Left ventricle myocardium inferior (tissue), 1 donor: ENCODE measurements around the gene MTCL1. TPM values are rescaled to one million over a fixed set of nuclear protein-coding genes. Genes with fewer than 3 reads are reported as not detected.

Experiments
- DNase-seq: peaks from one replicate; pipeline ENCODE4 v3.0.0-alpha.2; 2020
- H3K27ac ChIP-seq: fragments of 200-600 bp; replicated peaks from 2 replicates; pipeline ENCODE4 v1.8.0; 2021
- H3K27me3 ChIP-seq: fragments of 200-600 bp; 2 replicates; pipeline ENCODE4 v1.8.0; 2021; ENCODE audit warnings: low read depth
- H3K36me3 ChIP-seq: fragments of 200-600 bp; 2 replicates; pipeline ENCODE4 v1.8.0; 2021
- H3K4me1 ChIP-seq: fragments of 200-600 bp; 2 replicates; pipeline ENCODE4 v1.8.0; 2021
- H3K4me3 ChIP-seq: fragments of 200-600 bp; 2 replicates; pipeline ENCODE4 v1.8.0; 2021; ENCODE audit warnings: mild to moderate bottlenecking, moderate library complexity
- H3K9me3 ChIP-seq: fragments of 200-600 bp; replicated peaks from 2 replicates; pipeline ENCODE4 v1.8.0; 2021
- intact Hi-C: fragments of 100-400 bp; cut with micrococcal nuclease; formaldehyde crosslinking; loops from one replicate; pipeline ENCODE4 v1.11.0; 2022
- total RNA-seq: library from RNA; stranded (reverse); fragmentation: NEBNext Ultra II Directional; extraction: Animal tissue kit (Norgen Biotek cat#: 25700); gene quantifications from one replicate; pipeline ENCODE4 v1.2.1, GENCODE V29; 2021
- TF ChIP-seq, protein P1 (sequence below): fragments of 200-600 bp; IDR thresholded peaks from 2 replicates; pipeline ENCODE4 v1.8.0; 2021; ENCODE audit warnings: antibody characterized with exemption, mild to moderate bottlenecking, borderline replicate concordance
- donor health status: DM: no; HTN: yes; CAD: no; lungs with severe emphysema.

The MTCL1 gene
- total RNA-seq, 1 donor from 2014 or later = 9.1 TPM

DNA sequence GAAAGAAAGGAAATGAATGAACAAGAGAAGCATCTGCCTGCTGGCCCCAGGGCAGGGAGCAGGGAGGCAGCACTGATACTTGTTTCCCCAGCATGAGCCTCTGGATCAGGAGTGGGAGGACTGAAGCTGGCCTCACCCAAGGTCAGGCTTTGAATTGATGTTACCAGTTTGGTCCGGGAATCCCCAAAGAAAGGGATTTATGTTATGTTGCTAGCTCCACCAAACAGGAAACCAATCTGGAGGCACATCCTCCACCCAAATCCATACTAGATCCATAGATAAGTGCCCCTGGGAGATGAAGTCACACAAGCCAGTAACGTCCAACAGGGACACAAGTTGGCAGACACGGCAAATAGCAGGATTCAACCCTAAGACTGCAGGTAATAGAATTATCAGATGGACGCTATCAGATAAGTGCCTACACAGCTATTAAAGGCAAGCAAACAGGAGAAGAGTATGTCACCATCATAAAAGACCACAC is 85.9 kb downstream of the MTCL1 start:
- no peaks in the 10 kb centered on the region for H3K36me3 ChIP-seq
- TF ChIP-seq, protein P1, sequence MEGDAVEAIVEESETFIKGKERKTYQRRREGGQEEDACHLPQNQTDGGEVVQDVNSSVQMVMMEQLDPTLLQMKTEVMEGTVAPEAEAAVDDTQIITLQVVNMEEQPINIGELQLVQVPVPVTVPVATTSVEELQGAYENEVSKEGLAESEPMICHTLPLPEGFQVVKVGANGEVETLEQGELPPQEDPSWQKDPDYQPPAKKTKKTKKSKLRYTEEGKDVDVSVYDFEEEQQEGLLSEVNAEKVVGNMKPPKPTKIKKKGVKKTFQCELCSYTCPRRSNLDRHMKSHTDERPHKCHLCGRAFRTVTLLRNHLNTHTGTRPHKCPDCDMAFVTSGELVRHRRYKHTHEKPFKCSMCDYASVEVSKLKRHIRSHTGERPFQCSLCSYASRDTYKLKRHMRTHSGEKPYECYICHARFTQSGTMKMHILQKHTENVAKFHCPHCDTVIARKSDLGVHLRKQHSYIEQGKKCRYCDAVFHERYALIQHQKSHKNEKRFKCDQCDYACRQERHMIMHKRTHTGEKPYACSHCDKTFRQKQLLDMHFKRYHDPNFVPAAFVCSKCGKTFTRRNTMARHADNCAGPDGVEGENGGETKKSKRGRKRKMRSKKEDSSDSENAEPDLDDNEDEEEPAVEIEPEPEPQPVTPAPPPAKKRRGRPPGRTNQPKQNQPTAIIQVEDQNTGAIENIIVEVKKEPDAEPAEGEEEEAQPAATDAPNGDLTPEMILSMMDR = no peak
- H3K9me3 ChIP-seq = no peaks in the 10 kb centered on the region
- no peak for DNase-seq
- intact Hi-C loops = no loop called here
- H3K4me1 ChIP-seq = no peaks in the 10 kb centered on the region
- H3K4me3 ChIP-seq = no peak overlapping the region
- H3K27me3 ChIP-seq = no peaks in the 10 kb centered on the region
- H3K27ac ChIP-seq = no peak overlapping the region

DNA sequence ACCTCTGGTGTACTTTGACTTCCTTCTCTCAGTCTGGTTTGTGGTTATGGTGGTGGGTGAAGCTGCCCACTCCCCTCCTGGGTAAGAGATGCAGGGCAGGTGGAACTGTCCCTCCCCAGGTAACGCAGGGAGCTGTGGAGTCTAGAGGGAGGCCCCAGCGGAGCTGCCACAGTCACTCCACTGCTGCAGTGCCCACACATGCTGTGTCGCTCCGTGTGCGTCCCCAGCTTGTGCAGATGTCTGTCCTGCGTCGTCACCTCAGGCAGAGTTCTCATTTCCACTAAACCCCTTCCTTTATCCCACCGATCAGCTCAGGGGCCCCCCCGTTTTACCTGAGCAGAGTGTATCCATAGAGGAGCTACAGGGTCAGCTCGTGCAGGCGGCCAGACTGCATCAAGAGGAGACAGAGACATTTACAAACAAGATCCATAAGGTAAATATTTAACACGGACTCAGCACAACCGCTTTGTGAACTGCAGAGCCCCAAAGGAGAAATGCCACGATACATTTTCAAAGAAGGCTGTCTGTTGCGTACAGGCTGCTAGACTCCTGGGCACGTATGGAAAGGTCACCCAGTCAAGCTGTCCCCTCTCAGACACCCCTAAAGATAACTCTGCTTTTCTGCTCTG is 87.4 kb downstream of the MTCL1 start:
- no peak overlapping the region for H3K27ac ChIP-seq
- no peaks in the 10 kb centered on the region for H3K36me3 ChIP-seq
- DNase-seq = no peak
- no peaks in the 10 kb centered on the region for H3K4me1 ChIP-seq
- intact Hi-C loops = no loop called here
- TF ChIP-seq, protein P1 = no peak
- no peaks in the 10 kb centered on the region for H3K9me3 ChIP-seq
- H3K4me3 ChIP-seq = no peak overlapping the region
- no peaks in the 10 kb centered on the region for H3K27me3 ChIP-seq

DNA sequence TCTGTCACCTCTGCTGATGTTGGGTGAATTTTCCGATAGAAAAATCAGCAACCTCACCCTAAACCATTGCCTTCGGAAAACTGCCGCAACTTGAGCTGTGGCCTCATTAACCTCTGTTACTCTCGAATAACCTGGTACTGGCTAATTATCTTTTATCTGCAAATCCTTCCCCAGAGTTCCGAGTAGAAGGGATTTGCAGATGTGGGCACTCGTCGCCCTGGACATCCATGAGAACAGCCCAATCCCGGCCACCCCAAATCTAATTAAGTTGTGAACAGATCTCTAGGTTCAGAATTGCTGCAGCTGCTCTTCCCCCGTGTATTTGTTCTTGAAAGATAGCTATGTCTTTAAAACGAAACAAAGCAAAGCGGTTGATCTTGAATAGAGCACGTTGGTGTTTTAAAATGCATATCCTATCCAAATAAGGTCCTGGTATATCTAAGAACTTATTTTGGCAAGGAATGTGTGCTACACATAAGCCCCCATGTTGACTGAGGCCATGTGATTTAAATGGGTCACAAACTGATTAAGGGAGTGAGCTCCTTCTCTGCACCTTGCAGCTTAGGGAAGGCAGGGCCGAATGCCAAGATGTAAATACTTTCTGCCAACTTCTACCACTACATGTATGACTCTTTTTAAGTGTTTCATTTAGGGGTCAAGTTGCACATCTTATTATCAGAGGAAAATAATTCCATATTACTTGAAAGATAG is 88.2 kb downstream of the MTCL1 start:
- Histone ChIP-seq H3K36me3 (no peaks in the 10 kb centered on the region), H3K27me3 (no peaks in the 10 kb centered on the region), H3K9me3 (no peaks in the 10 kb centered on the region), H3K4me1 (no peaks in the 10 kb centered on the region), H3K4me3 (no peak overlapping the region), H3K27ac (no peak overlapping the region)
- TF ChIP-seq, protein P1 = no peak
- DNase-seq = no peak
- intact Hi-C loops = no loop called here

DNA sequence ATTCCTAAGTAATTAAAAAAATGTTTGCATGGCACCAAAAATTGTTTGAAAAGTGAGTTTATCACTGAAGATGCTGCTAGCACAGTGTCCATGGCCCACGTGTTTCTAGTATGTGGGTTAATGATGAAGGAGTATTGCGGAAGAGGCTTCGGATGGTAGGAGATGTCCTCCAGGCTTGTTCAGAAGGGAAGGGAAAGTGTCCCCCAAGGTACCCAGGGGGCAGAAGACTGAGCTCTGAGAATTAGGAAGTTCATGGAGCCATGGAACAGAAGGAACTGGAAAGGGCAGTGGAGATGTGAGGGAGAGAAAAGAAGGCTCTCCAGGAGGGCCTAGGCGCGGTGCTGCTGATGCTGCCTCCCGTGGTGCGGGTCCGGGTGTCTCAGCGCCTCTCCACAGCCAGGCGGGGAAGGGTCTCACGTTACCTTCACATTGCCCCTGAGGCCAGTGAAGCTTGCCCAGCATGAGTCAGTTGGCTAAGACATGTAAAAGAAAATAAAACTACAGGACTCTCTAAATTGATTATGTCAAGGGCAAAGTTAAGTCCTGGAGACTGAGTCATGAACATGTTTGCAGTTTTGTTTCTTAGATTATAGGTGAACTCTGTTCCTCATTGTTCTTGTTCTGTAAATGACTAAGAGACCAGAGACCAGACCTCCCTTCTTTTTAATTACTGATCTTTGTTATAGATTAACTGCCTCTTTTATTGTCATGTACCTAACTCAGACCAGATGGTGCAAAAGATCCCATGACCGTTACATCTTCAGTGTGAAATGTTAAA is 89.0 kb downstream of the MTCL1 start:
- Histone ChIP-seq H3K4me1 (no peaks in the 10 kb centered on the region), H3K27ac (no peak overlapping the region), H3K4me3 (no peak overlapping the region), H3K9me3 (no peaks in the 10 kb centered on the region), H3K27me3 (no peaks in the 10 kb centered on the region), H3K36me3 (no peaks in the 10 kb centered on the region)
- TF ChIP-seq, protein P1 = no peak
- DNase-seq = no peak
- intact Hi-C loops = no loop called here

DNA sequence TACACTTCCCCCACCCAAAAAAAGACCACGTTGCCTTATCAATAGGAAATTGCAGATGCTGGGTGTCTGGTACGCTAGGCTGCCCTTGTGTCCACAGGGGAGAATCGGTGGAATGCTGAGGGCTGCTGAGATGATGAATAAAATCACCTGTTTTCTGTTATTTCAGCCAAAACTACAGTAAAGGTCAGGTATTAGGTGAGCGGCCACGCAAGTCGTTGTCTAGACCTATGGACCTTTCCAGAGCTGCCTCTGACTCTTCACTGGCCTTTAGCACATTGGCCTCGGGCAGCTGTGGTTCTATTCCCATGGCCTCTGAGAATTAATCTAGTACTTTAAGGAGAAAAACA is 89.6 kb downstream of the MTCL1 start:
- TF ChIP-seq, protein P1 = no peak
- H3K27me3 ChIP-seq = no peaks in the 10 kb centered on the region
- no peak overlapping the region for H3K27ac ChIP-seq
- H3K9me3 ChIP-seq = no peaks in the 10 kb centered on the region
- no peak for DNase-seq
- no peak overlapping the region for H3K4me3 ChIP-seq
- intact Hi-C loops = no loop called here
- H3K4me1 ChIP-seq = no peaks in the 10 kb centered on the region
- H3K36me3 ChIP-seq = no peaks in the 10 kb centered on the region
